Ovary (tissue), 3 donors: Measurements from ENCODE around the gene STRADB.

Source experiments
- EP300 ChIP-seq: sonication (generic); formaldehyde crosslinking; IDR thresholded peaks from one replicate; pipeline ENCODE4 v1.6.1; 2017; ENCODE audit warnings: antibody characterized with exemption
- POLR2A ChIP-seq: fragments of 450-650 bp; IDR thresholded peaks from one replicate; pipeline ENCODE4 v1.6.1; 2017; ENCODE audit warnings: antibody characterized with exemption, mild to moderate bottlenecking, moderate library complexity
- TF ChIP-seq, protein P1 (sequence below), 3 donors: fragments of 450-650 bp in 2 of 3; fragments of 200-600 bp in 1 of 3; IDR thresholded peaks; one replicate each; pipeline versions ENCODE4 v1.5.1 to v1.8.0; 2016 to 2022; ENCODE audit warnings: antibody characterized with exemption in 3 of 3, mild to moderate bottlenecking in 1 of 3
- donor health status: DM: no; HTN: no; CAD: no.

DNA sequence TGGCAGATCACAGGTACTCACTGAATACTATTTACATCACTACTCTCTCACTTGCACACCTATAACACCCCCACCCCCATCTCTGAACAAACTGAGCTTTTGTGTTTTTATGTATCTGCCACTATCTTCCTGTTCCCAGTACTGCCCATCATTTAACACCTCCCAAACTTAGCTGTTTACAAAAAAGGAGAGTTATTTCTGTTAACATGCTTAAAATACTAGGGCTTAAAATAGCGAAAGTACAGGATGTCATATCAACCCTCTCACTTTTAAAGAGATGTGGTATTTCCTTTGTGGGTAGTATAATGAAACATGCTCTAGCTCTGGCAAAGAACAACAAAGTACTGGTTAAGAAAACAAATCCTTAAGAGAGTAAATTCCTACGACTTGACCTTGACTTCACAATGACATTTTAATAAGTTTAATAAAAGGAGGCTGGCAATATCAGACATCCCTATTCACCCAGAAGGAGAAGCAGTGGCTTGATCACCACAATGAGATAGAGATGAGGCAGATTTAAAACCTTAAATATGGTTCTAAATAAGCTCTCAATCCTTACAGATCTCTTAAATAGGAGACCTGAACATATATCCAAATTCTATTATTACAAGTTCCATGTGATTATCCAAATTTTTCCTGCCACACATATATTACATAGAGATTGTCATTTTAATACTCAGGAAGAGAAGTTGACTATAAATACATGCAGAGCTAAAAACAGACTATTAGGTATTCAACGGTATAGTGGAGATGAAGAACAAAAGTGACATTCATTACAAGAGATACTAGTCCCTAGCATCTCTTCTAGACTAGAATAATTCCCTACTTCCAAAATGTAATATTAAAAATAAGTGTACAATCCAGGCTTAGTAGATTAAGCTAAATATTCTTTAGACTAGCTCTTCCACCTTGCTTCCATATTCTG, 37.2 kb upstream of the STRADB start:
- TF ChIP-seq, protein P1, sequence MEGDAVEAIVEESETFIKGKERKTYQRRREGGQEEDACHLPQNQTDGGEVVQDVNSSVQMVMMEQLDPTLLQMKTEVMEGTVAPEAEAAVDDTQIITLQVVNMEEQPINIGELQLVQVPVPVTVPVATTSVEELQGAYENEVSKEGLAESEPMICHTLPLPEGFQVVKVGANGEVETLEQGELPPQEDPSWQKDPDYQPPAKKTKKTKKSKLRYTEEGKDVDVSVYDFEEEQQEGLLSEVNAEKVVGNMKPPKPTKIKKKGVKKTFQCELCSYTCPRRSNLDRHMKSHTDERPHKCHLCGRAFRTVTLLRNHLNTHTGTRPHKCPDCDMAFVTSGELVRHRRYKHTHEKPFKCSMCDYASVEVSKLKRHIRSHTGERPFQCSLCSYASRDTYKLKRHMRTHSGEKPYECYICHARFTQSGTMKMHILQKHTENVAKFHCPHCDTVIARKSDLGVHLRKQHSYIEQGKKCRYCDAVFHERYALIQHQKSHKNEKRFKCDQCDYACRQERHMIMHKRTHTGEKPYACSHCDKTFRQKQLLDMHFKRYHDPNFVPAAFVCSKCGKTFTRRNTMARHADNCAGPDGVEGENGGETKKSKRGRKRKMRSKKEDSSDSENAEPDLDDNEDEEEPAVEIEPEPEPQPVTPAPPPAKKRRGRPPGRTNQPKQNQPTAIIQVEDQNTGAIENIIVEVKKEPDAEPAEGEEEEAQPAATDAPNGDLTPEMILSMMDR (IDR thresholded peaks at IDR 0.05), result no peak
- TF ChIP-seq POLR2A (no peak), EP300 (no peak)
